Fibroblast of upper back skin (primary cell): ENCODE data around the gene PLBD2.
A peak's percentile ranks its signal among the peaks of the same experiment; 100 is the strongest.

Source experiments
- DNase-seq: peaks from one replicate; pipeline ENCODE4 v3.0.0-alpha.2; 2013

PLBD2 gene

GRCh38 chr12:113397497-113398197, 39.3 kb downstream of the PLBD2 start:
- DNase-seq: no peak

GRCh38 chr12:113398346-113399290, 40.2 kb downstream of the PLBD2 start:
- DNase-seq: no peak

GRCh38 chr12:113399490-113399889, 41.1 kb downstream of the PLBD2 start:
- no peak for DNase-seq

GRCh38 chr12:113400362-113400761, 42.0 kb downstream of the PLBD2 start:
- DNase-seq: no peak

GRCh38 chr12:113401066-113402000, 42.9 kb downstream of the PLBD2 start:
- no peak for DNase-seq

- DNase-seq: no peak
Measured at GRCh38 chr12:113402586-113403260, 44.3 kb downstream of the PLBD2 start.

- peak; percentile 54 for DNase-seq
Measured at GRCh38 chr12:113403435-113404415, 45.3 kb downstream of the PLBD2 start, which contains the start of gene SDS. TSS of gene SDS (minus strand) at chr12:113403887. CDS start at chr12:113399708, 4,179 bp downstream.

- DNase-seq: no peak
Measured at GRCh38 chr12:113405694-113406093, 47.3 kb downstream of the PLBD2 start.

GRCh38 chr12:113407931-113408600, 49.7 kb downstream of the PLBD2 start:
- peak; percentile 46 for DNase-seq

GRCh38 chr12:113408756-113409298, 50.4 kb downstream of the PLBD2 start:
- DNase-seq: no peak

GRCh38 chr12:113409462-113410124, 51.2 kb downstream of the PLBD2 start:
- no peak for DNase-seq

- DNase-seq: peak; percentile 6
Measured at GRCh38 chr12:113413488-113413939, 55.1 kb downstream of the PLBD2 start.

GRCh38 chr12:113414519-113415038, 56.2 kb downstream of the PLBD2 start:
- no peak for DNase-seq

- DNase-seq: no peak
Measured at GRCh38 chr12:113416091-113416754, 57.8 kb downstream of the PLBD2 start.

GRCh38 chr12:113418213-113418879, 60.0 kb downstream of the PLBD2 start:
- no peak for DNase-seq

- DNase-seq: no peak
Measured at GRCh38 chr12:113420996-113421595, 62.7 kb downstream of the PLBD2 start.
